Ovary (tissue), 9 donors: ENCODE results near the gene MEI1. TPM values are rescaled to one million over a fixed set of nuclear protein-coding genes. Genes with fewer than 3 reads are reported as not detected.
A peak's percentile ranks its signal among the peaks of the same experiment; 100 is the strongest.

Experiments
- DNase-seq, 5 donors: peaks; one replicate each; pipeline ENCODE4 v3.0.0-alpha.2; 2019 to 2020
- H3K27ac ChIP-seq, 2 donors: fragments of 200-600 bp; one replicate each; pipeline versions ENCODE4 v1.5.1 to v1.8.0; 2019 to 2022
- H3K27me3 ChIP-seq: fragments of 200-600 bp; one replicate; pipeline ENCODE4 v1.8.0; 2022
- H3K36me3 ChIP-seq: fragments of 200-600 bp; sonication (generic); one replicate; pipeline ENCODE4 v1.5.1; 2019
- H3K4me1 ChIP-seq: one replicate; pipeline ENCODE4 v1.8.1; 2013; ENCODE audit warnings: mild to moderate bottlenecking, moderate library complexity; ENCODE audit not compliant: insufficient read depth
- H3K4me3 ChIP-seq: fragments of 200-600 bp; sonication (generic); one replicate; pipeline ENCODE4 v1.5.1; 2017
- H3K9me3 ChIP-seq, 2 donors: fragments of 200-600 bp in 1 of 2; sonication (generic) in 1 of 2; one replicate each; pipeline versions ENCODE4 v1.5.1 to v1.8.1; 2013 to 2019; ENCODE audit warnings: mild to moderate bottlenecking in 1 of 2, moderate library complexity in 1 of 2
- EP300 ChIP-seq: sonication (generic); formaldehyde crosslinking; IDR thresholded peaks from one replicate; pipeline ENCODE4 v1.6.1; 2017; ENCODE audit warnings: antibody characterized with exemption
- POLR2A ChIP-seq: fragments of 450-650 bp; IDR thresholded peaks from one replicate; pipeline ENCODE4 v1.6.1; 2017; ENCODE audit warnings: antibody characterized with exemption, mild to moderate bottlenecking, moderate library complexity
- WGBS, 3 donors: extraction: QIAGEN DNeasy Blood & Tissue Kit in 1 of 3; methylation state at CpG; one replicate each; pipeline versions ENCODE4 v1.1.5 to v1.1.7; 2013 to 2017; 5-methylcytosine and 5-hydroxymethylcytosine counted together
- intact Hi-C, 4 donors: fragments of 100-400 bp; cut with DNase I; formaldehyde crosslinking; loops; one replicate each; pipeline versions ENCODE4 v1.11.0 to v1.15.1; 2022 to 2023
- polyA plus RNA-seq, 2 donors: library from polyadenylated mRNA; stranded (reverse); fragments of 200-250 nt in 1 of 2; fragments of 350-450 nt in 1 of 2; fragmentation: Illumina TruSeq in 1 of 2; extraction: RNeasy Lipid Tissue Mini Kit (QIAGEN cat#74804) in 1 of 2; gene quantifications; one replicate each; pipeline ENCODE4 v1.2.3, GENCODE V29; 2013 to 2014
- total RNA-seq, 7 donors: library from RNA; depleted of rRNA in 2 of 7; stranded (reverse); fragments of >200 nt in 2 of 7; fragmentation: NEBNext Ultra II Directional in 3 of 7; extraction: Animal tissue kit (Norgen Biotek cat#: 25700) in 3 of 7; gene quantifications; one replicate each; pipeline versions ENCODE4 v1.1.0 to v1.2.4, GENCODE V29; 2016 to 2023
- TF ChIP-seq, protein P1 (sequence below), 3 donors: fragments of 450-650 bp in 2 of 3; fragments of 200-600 bp in 1 of 3; IDR thresholded peaks; one replicate each; pipeline versions ENCODE4 v1.5.1 to v1.8.0; 2016 to 2022; ENCODE audit warnings: antibody characterized with exemption in 3 of 3, mild to moderate bottlenecking in 1 of 3
- donor health status: DM: no; HTN: no; CAD: no; lungs with moderate emphysema.
- donor health status: DM: no; HTN: no; CAD: no.
- donor health status: Bipolar disorder and iron deficiency.
- donor health status: DM: yes; HTN: yes; CAD: no.
- donor health status: DM: no; HTN: no; CAD: no.
- donor health status: DM: yes; HTN: yes; CAD: no.

MEI1 gene
- total and polyA plus RNA-seq, 9 donors: 0.25 to 2.6 (median 1.1) TPM

DNA sequence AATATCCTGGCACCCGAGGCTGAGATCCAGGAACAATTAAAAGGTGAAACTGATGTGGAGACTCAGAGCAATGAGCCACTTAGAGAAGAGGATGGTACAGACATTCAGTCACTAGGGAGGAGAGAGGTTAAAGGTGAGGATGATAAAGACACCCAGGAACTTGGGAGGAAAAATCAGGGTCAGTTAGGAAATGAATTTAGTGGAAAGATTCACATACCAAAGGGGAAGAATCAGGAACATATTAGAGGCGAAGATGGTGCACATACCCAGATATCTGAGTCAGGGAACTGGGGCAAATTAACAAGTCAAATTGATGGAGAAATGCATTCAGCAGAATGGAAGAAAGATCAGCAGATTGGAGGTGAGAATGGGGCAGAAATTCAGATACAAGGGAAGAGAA lies 4.1 kb upstream of the MEI1 start:
- intact Hi-C loops: loop anchor here in 2 of 4 donors (5.0 kb wide), 1 partner anchor 247 kb away; no protein-coding TSS in a partner anchor

DNA sequence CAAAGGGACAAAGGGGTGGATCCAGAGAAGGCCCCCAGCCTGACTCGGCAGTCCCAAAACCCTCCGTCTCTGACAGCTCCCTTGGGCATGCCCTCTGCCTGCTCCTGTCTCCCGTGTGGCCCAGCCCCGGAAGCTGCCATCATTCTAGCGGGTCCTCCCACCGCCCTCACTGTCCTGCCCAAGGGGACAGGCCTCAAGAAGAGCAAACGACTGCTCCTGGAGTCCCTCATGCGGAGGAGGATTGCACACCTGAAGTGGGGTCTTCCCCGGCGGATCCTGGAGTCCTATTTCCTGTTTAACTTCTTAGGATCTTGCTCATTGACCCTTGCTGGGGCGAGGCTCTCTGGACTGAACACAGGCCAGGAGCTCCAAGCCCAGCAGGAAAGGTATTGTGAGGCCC lies 2.6 kb upstream of the MEI1 start:
- whole genome bisulfite sequencing, 3 donors: 45 to 56% (median 47%) methylated on average over 11 of the region's 11 CpGs
- intact Hi-C loops: loop anchor here (2.0 to 5.0 kb wide), 2 partner anchors 244 to 246 kb away; no protein-coding TSS in a partner anchor
- no peak for DNase-seq
- H3K27me3 ChIP-seq: no peaks in the 10 kb centered on the region
- H3K36me3 ChIP-seq: no peaks in the 10 kb centered on the region
- H3K9me3 ChIP-seq: no peaks in the 10 kb centered on the region
- H3K27ac ChIP-seq: no peak overlapping the region
- TF ChIP-seq EP300: no peak
- peaks cover 7% of the 10 kb centered on the region for H3K4me1 ChIP-seq
- H3K4me3 ChIP-seq: no peak overlapping the region

More for the DNA sequence above, 4.1 kb upstream of the MEI1 start:
- Histone ChIP-seq H3K4me3 (no peak overlapping the region), H3K4me1 (peaks cover 7% of the 10 kb centered on the region), H3K9me3 (no peaks in the 10 kb centered on the region), H3K36me3 (no peaks in the 10 kb centered on the region), H3K27me3 (no peaks in the 10 kb centered on the region), H3K27ac (no peak overlapping the region)
- WGBS, 3 donors: 80 to 87% (median 85%) methylated on average over 2 of the region's 2 CpGs
- DNase-seq: no peak
- TF ChIP-seq EP300 (no peak), POLR2A (no peak)
- TF ChIP-seq, protein P1, sequence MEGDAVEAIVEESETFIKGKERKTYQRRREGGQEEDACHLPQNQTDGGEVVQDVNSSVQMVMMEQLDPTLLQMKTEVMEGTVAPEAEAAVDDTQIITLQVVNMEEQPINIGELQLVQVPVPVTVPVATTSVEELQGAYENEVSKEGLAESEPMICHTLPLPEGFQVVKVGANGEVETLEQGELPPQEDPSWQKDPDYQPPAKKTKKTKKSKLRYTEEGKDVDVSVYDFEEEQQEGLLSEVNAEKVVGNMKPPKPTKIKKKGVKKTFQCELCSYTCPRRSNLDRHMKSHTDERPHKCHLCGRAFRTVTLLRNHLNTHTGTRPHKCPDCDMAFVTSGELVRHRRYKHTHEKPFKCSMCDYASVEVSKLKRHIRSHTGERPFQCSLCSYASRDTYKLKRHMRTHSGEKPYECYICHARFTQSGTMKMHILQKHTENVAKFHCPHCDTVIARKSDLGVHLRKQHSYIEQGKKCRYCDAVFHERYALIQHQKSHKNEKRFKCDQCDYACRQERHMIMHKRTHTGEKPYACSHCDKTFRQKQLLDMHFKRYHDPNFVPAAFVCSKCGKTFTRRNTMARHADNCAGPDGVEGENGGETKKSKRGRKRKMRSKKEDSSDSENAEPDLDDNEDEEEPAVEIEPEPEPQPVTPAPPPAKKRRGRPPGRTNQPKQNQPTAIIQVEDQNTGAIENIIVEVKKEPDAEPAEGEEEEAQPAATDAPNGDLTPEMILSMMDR (IDR thresholded peaks at IDR 0.05): no peak

DNA sequence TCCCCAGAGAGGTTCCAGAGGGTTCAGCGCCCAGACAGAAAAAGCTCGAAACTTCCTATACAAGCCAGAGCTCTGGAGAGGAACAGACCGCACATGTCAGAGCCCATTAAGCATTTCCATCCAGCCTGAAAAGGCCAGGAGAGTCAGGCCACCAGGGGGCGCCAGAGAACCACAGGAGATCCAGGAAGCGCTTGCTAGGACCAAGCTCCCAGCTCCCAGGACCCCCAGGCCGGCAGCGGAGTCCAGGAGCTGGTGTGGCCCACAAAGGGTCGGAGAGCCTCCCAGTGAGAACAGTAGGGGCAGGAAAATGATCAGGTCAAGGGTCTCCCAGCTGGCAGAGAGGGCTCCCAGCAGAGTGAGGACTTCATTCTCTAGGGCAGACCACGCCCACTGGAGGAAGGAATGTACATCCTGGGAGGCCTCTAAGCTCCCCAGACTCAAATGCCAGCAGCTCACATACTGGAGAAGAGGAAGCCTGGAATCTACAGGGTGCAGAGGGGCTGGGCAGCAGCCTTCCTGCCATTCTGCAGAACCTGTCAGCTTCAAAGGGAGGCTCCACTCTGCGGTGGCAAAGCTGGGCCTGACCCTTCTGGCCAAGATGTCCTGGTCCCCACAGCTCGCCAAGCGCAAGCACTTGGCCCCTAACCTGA lies 2.1 kb upstream of the MEI1 start:
- no peaks in the 10 kb centered on the region for H3K9me3 ChIP-seq
- WGBS, 3 donors: 24 to 28% (median 25%) methylated on average over 12 of the region's 12 CpGs
- intact Hi-C loops: loop anchor here (2.0 to 5.0 kb wide), 2 partner anchors 244 to 245 kb away; no protein-coding TSS in a partner anchor
- peak; percentile 87 to 96 (median 94) for DNase-seq
- no peaks in the 10 kb centered on the region for H3K36me3 ChIP-seq
- H3K4me1 ChIP-seq: peaks cover 7% of the 10 kb centered on the region
- TF ChIP-seq, protein P1 (IDR thresholded peaks at IDR 0.05): peak; percentile 88 to 98 (median 93)
- TF ChIP-seq EP300 (no peak), POLR2A (no peak)
- no peak overlapping the region for H3K27ac ChIP-seq
- peak overlapping the region; percentile 19 for H3K4me3 ChIP-seq
- no peaks in the 10 kb centered on the region for H3K27me3 ChIP-seq

DNA sequence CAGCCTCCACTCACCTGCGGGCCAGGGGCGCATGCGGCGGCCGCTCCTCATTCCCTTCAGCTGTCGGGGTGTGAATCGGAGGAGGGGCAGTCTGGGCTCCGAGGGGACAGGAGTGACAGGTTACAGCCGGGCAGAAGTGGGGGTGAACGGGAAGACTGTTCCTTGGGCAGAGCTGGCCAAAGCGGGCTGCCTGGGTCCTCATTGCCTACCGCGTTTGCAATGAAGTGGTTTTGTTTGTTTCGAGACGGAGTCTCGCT lies 733 bp downstream of the MEI1 start:
- Histone ChIP-seq H3K4me1 (peaks cover 7% of the 10 kb centered on the region), H3K4me3 (no peak overlapping the region), H3K27me3 (no peaks in the 10 kb centered on the region), H3K9me3 (no peaks in the 10 kb centered on the region), H3K36me3 (no peaks in the 10 kb centered on the region), H3K27ac (no peak overlapping the region)
- DNase-seq: no peak
- TF ChIP-seq, protein P1 (IDR thresholded peaks at IDR 0.05): no peak
- TF ChIP-seq EP300 (no peak), POLR2A (no peak)
- WGBS, 3 donors: 93 to 95% (median 94%) methylated on average over 16 of the region's 16 CpGs
- intact Hi-C loops: no loop called here

DNA sequence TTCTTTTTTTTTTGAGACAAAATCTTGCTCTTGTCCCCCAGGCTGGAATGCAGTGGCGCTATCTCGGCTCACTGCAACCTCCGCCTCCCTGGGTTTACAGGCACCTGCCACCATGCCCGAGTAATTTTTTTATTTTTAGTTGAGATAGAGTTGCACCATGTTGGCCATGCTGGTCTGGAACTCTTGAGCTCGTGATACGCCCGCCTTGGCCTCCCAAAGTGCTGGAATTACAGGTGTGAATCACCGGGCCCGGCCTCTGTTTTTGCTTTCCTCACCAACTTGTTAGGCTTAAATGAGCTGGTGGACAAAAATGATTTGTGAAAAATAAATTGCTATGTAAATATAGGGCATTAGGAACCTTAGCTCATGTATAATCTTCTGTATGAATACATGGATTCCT lies 3.5 kb downstream of the MEI1 start:
- intact Hi-C loops: no loop called here
- Histone ChIP-seq H3K9me3 (no peaks in the 10 kb centered on the region), H3K27ac (no peak overlapping the region), H3K4me3 (no peak overlapping the region), H3K27me3 (no peaks in the 10 kb centered on the region), H3K4me1 (no peaks in the 10 kb centered on the region), H3K36me3 (no peaks in the 10 kb centered on the region)
- WGBS, 3 donors: 90 to 95% (median 95%) methylated on average over 9 of the region's 9 CpGs
- no peak for DNase-seq
- TF ChIP-seq POLR2A (no peak), EP300 (no peak)
- TF ChIP-seq, protein P1 (IDR thresholded peaks at IDR 0.05): no peak
